Measurements from ENCODE around the gene CGNL1. TPM values are rescaled to one million over a fixed set of nuclear protein-coding genes. Genes with fewer than 3 reads are reported as not detected.

CGNL1 gene
- total RNA-seq, 2 donors from 2014 or later, result 3.9 to 4.7 TPM

GRCh38 chr15:57451555-57451954, 75.2 kb downstream of the CGNL1 start:
- Histone ChIP-seq H3K9ac (ENCODE audit: low read depth in 2 of 2, low read length in 2 of 2) (no peak overlapping the region), H3K36me3 (no peaks in the 10 kb centered on the region), H3K9me3 (no peaks in the 10 kb centered on the region), H3K4me3 (no peak overlapping the region), H3K27ac (no peak overlapping the region), H3K27me3 (no peaks in the 10 kb centered on the region), H3K4me1 (no peaks in the 10 kb centered on the region)
- DNase-seq, result no peak
- no peak for TF ChIP-seq CTCF (IDR thresholded peaks at IDR 0.05)
- intact Hi-C loops (cut with DNase I), result no loop called here

- intact Hi-C loops (cut with DNase I), result no loop called here
- Histone ChIP-seq H3K9me3 (no peaks in the 10 kb centered on the region), H3K9ac (ENCODE audit: low read depth in 2 of 2, low read length in 2 of 2) (no peak overlapping the region), H3K27me3 (no peaks in the 10 kb centered on the region), H3K4me3 (no peak overlapping the region), H3K36me3 (no peaks in the 10 kb centered on the region), H3K4me1 (no peaks in the 10 kb centered on the region), H3K27ac (no peak overlapping the region)
- DNase-seq, result no peak
- TF ChIP-seq CTCF (IDR thresholded peaks at IDR 0.05), result no peak
Observed at GRCh38 chr15:57452090-57452754, 75.9 kb downstream of the CGNL1 start.

- no peak for DNase-seq
- H3K27me3 ChIP-seq, result no peaks in the 10 kb centered on the region
Observed at GRCh38 chr15:57455929-57456328, 79.6 kb downstream of the CGNL1 start.

DNA sequence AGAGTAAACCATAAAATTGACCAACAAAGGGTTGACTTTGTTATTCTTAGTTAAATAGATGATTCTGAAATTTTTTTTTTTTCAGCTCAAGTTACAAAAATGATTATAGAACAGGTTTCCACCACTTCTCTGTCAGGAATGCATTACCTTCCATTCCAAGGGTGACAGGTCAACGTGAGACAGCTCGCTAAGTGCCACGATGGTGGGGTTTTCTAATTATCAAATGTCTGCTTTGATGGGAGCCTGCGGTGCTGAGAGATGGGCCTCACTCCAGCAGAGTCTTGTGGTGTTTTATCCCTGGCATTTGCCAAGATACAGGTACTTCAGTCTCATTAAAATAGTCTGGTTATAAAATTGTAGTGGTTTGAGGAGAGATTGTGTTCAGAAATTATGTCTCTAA, 80.3 kb downstream of the CGNL1 start:
- Histone ChIP-seq H3K27ac (no peak overlapping the region), H3K9me3 (no peaks in the 10 kb centered on the region), H3K27me3 (no peaks in the 10 kb centered on the region), H3K9ac (ENCODE audit: low read depth in 2 of 2, low read length in 2 of 2) (no peak overlapping the region), H3K4me1 (no peaks in the 10 kb centered on the region), H3K36me3 (no peaks in the 10 kb centered on the region), H3K4me3 (no peak overlapping the region)
- TF ChIP-seq CTCF (IDR thresholded peaks at IDR 0.05), result no peak
- intact Hi-C loops (cut with DNase I), result no loop called here
- DNase-seq, result no peak

More at GRCh38 chr15:57455929-57456328, 79.6 kb downstream of the CGNL1 start:
- no peak overlapping the region for H3K27ac ChIP-seq
- no peak overlapping the region for H3K9ac ChIP-seq (ENCODE audit: low read depth in 2 of 2, low read length in 2 of 2)
- no peak for TF ChIP-seq CTCF (IDR thresholded peaks at IDR 0.05)
- no peaks in the 10 kb centered on the region for H3K4me1 ChIP-seq
- H3K36me3 ChIP-seq, result no peaks in the 10 kb centered on the region
- no peaks in the 10 kb centered on the region for H3K9me3 ChIP-seq
- H3K4me3 ChIP-seq, result no peak overlapping the region
- intact Hi-C loops (cut with DNase I), result no loop called here

GRCh38 chr15:57457726-57458125, 81.4 kb downstream of the CGNL1 start:
- DNase-seq, result no peak
- Histone ChIP-seq H3K27me3 (no peaks in the 10 kb centered on the region), H3K27ac (no peak overlapping the region), H3K4me1 (no peaks in the 10 kb centered on the region), H3K9ac (ENCODE audit: low read depth in 2 of 2, low read length in 2 of 2) (no peak overlapping the region), H3K4me3 (no peak overlapping the region), H3K9me3 (no peaks in the 10 kb centered on the region), H3K36me3 (no peaks in the 10 kb centered on the region)
- no peak for TF ChIP-seq CTCF (IDR thresholded peaks at IDR 0.05)
- intact Hi-C loops (cut with DNase I), result no loop called here

Measured in colonic mucosa (tissue), 4 donors.